Karpas-422 (cell line): Measurements from ENCODE around the gene MAN2C1. TPM values are rescaled to one million over a fixed set of nuclear protein-coding genes. Genes with fewer than 3 reads are reported as not detected.

Experiments
- DNase-seq: peaks from one replicate; pipeline ENCODE4 v3.0.0-alpha.2; 2015
- H2AFZ ChIP-seq: fragments of 200-600 bp; sonication (generic); 2 replicates; pipeline ENCODE4 v1.6.1; 2014; ENCODE audit warnings: antibody characterized with exemption, low read length, mixed read lengths
- H3K27ac ChIP-seq: fragments of 200-600 bp; sonication (generic); 2 replicates; pipeline ENCODE4 v1.5.1; 2014; ENCODE audit warnings: mild to moderate bottlenecking, low read length, moderate library complexity
- H3K27me3 ChIP-seq: fragments of 200-600 bp; sonication (generic); 2 replicates; pipeline ENCODE4 v1.6.1; 2014; ENCODE audit warnings: low read length, mixed read lengths
- H3K36me3 ChIP-seq: fragments of 200-600 bp; sonication (generic); 2 replicates; pipeline ENCODE4 v1.6.1; 2014; ENCODE audit warnings: low read length, mixed read lengths; ENCODE audit not compliant: insufficient read depth
- H3K4me1 ChIP-seq: fragments of 200-600 bp; sonication (generic); 2 replicates; pipeline ENCODE4 v1.6.1; 2014; ENCODE audit warnings: mild to moderate bottlenecking, low read length, mixed read lengths
- H3K4me2 ChIP-seq: fragments of 200-600 bp; sonication (generic); 2 replicates; pipeline ENCODE4 v1.6.1; 2014; ENCODE audit warnings: low read length, low read depth, mild to moderate bottlenecking; ENCODE audit not compliant: poor library complexity, severe bottlenecking
- H3K4me3 ChIP-seq: fragments of 200-600 bp; sonication (generic); 2 replicates; pipeline ENCODE4 v1.5.1; 2014; ENCODE audit warnings: mild to moderate bottlenecking, antibody characterized with exemption, low read length, mixed read lengths
- H3K79me2 ChIP-seq: fragments of 200-600 bp; sonication (generic); 2 replicates; pipeline ENCODE4 v1.6.1; 2014; ENCODE audit warnings: mild to moderate bottlenecking, low read length, mixed read lengths
- H3K9ac ChIP-seq: fragments of 200-600 bp; sonication (generic); 2 replicates; pipeline ENCODE4 v1.6.0; 2014; ENCODE audit warnings: low read length
- H3K9me2 ChIP-seq: fragments of 200-600 bp; sonication (generic), shearing (Covaris generic); replicated peaks from 2 replicates; pipeline ENCODE4 v1.6.0; 2014; ENCODE audit warnings: mild to moderate bottlenecking, low read length, moderate library complexity; ENCODE audit not compliant: insufficient read depth
- H3K9me3 ChIP-seq: fragments of 300-700, 200-600 bp; sonication (generic); 2 replicates; pipeline ENCODE4 v1.6.1; 2014; ENCODE audit warnings: low read length, mixed read lengths
- H4K20me1 ChIP-seq: fragments of 200-600 bp; sonication (generic); 2 replicates; pipeline ENCODE4 v1.6.1; 2014; ENCODE audit warnings: mild to moderate bottlenecking, antibody characterized with exemption, low read length, low read depth; ENCODE audit not compliant: insufficient read depth
- total RNA-seq: library from RNA; depleted of rRNA; stranded (reverse); fragments of >200 nt; shearing (Covaris generic); gene quantifications from 2 replicates; pipeline ENCODE4 v1.2.3, GENCODE V29; 2014; ENCODE audit warnings: low replicate concordance

The MAN2C1 gene
- total RNA-seq, 1 experiment from 2014 or later: 78.7 TPM

GRCh38 chr15:75380773-75381172, 12.4 kb upstream of the MAN2C1 start:
- H3K4me3 ChIP-seq: no peak overlapping the region
- no peak overlapping the region for H2AFZ ChIP-seq
- H3K9me2 ChIP-seq: no peaks in the 10 kb centered on the region
- H3K27me3 ChIP-seq: no peaks in the 10 kb centered on the region
- no peak for DNase-seq
- H3K4me1 ChIP-seq: no peaks in the 10 kb centered on the region
- H3K36me3 ChIP-seq: peaks cover 46% of the 10 kb centered on the region
- no peaks in the 10 kb centered on the region for H4K20me1 ChIP-seq
- no peak overlapping the region for H3K27ac ChIP-seq
- no peak overlapping the region for H3K4me2 ChIP-seq
- no peaks in the 10 kb centered on the region for H3K9me3 ChIP-seq
- peaks cover 17% of the 10 kb centered on the region for H3K79me2 ChIP-seq
- no peak overlapping the region for H3K9ac ChIP-seq

GRCh38 chr15:75371901-75372688, 3.7 kb upstream of the MAN2C1 start:
- no peak overlapping the region for H3K9ac ChIP-seq
- H3K9me2 ChIP-seq: no peaks in the 10 kb centered on the region
- no peaks in the 10 kb centered on the region for H3K9me3 ChIP-seq
- no peak for DNase-seq
- H3K27me3 ChIP-seq: no peaks in the 10 kb centered on the region
- H3K4me3 ChIP-seq: no peak overlapping the region
- H4K20me1 ChIP-seq: peaks cover 5% of the 10 kb centered on the region; the same call in 1 of the 2 replicates
- no peak overlapping the region for H3K27ac ChIP-seq
- H2AFZ ChIP-seq: no peak overlapping the region
- peaks cover 38% of the 10 kb centered on the region for H3K36me3 ChIP-seq
- H3K4me1 ChIP-seq: peaks cover 24% of the 10 kb centered on the region
- no peak overlapping the region for H3K4me2 ChIP-seq
- H3K79me2 ChIP-seq: peaks cover 52% of the 10 kb centered on the region

GRCh38 chr15:75371486-75371885, 3.1 kb upstream of the MAN2C1 start:
- Histone ChIP-seq H3K9me3 (no peaks in the 10 kb centered on the region), H3K9me2 (no peaks in the 10 kb centered on the region), H3K4me2 (no peak overlapping the region), H3K27ac (no peak overlapping the region), H4K20me1 (peaks cover 5% of the 10 kb centered on the region; the same call in 1 of the 2 replicates), H2AFZ (no peak overlapping the region), H3K4me3 (no peak overlapping the region), H3K36me3 (peaks cover 34% of the 10 kb centered on the region), H3K4me1 (peaks cover 26% of the 10 kb centered on the region), H3K27me3 (no peaks in the 10 kb centered on the region), H3K79me2 (peaks cover 50% of the 10 kb centered on the region), H3K9ac (no peak overlapping the region)
- no peak for DNase-seq

- no peak overlapping the region for H2AFZ ChIP-seq
- no peaks in the 10 kb centered on the region for H3K9me3 ChIP-seq
- peaks cover 5% of the 10 kb centered on the region; the same call in 1 of the 2 replicates for H4K20me1 ChIP-seq
- no peak for DNase-seq
- H3K9me2 ChIP-seq: no peaks in the 10 kb centered on the region
- H3K4me3 ChIP-seq: peak overlapping the region; percentile 88
- H3K79me2 ChIP-seq: peaks cover 46% of the 10 kb centered on the region
- H3K27ac ChIP-seq: no peak overlapping the region
- peaks cover 26% of the 10 kb centered on the region for H3K4me1 ChIP-seq
- peaks cover 24% of the 10 kb centered on the region; the same call in 1 of the 2 replicates for H3K36me3 ChIP-seq
- H3K9ac ChIP-seq: peak overlapping the region; percentile 90
- peak overlapping the region; percentile 91 for H3K4me2 ChIP-seq
- H3K27me3 ChIP-seq: no peaks in the 10 kb centered on the region
These were observed 1.6 kb upstream of the MAN2C1 start for GRCh38 chr15:75369897-75370581.

DNA sequence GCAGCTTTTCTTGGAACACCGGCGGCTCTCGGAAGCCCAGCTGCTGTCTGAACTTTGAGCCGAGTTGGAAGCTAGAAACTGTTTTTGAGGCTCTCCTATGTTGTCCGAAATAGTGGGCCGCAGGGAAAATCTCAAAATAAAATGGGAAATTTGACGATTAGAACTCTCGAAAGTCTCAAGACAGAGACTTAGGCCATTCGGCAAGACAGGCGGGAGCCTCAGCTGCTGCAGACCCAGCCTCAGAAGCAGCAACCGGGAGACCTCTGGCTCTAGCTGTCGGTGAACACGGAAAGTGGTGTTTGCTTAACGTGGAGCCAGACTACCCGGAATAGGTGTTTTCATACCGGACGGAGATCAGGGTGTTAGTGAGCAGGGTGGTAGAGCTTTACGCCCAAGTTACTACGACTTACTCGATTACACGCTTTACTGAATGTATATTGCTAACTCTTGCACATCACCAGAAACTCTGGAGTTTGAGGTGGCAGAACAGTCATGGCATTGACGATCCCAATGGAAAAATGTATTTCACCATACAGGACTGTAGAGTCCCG, 357 bp upstream of the MAN2C1 start:
- H3K4me3 ChIP-seq: peak overlapping the region; percentile 88
- H3K9me2 ChIP-seq: no peaks in the 10 kb centered on the region
- H3K36me3 ChIP-seq: peaks cover 11% of the 10 kb centered on the region; the same call in 1 of the 2 replicates
- H3K4me1 ChIP-seq: peaks cover 26% of the 10 kb centered on the region
- no peaks in the 10 kb centered on the region for H3K27me3 ChIP-seq
- H3K9ac ChIP-seq: peak overlapping the region; percentile 90
- peaks cover 5% of the 10 kb centered on the region; the same call in 1 of the 2 replicates for H4K20me1 ChIP-seq
- peak overlapping the region; percentile 91 for H3K4me2 ChIP-seq
- peaks cover 33% of the 10 kb centered on the region for H3K79me2 ChIP-seq
- H3K9me3 ChIP-seq: no peaks in the 10 kb centered on the region
- H3K27ac ChIP-seq: peak overlapping the region; percentile 83
- no peak for DNase-seq
- no peak overlapping the region; the same call in 1 of the 2 replicates for H2AFZ ChIP-seq

DNA sequence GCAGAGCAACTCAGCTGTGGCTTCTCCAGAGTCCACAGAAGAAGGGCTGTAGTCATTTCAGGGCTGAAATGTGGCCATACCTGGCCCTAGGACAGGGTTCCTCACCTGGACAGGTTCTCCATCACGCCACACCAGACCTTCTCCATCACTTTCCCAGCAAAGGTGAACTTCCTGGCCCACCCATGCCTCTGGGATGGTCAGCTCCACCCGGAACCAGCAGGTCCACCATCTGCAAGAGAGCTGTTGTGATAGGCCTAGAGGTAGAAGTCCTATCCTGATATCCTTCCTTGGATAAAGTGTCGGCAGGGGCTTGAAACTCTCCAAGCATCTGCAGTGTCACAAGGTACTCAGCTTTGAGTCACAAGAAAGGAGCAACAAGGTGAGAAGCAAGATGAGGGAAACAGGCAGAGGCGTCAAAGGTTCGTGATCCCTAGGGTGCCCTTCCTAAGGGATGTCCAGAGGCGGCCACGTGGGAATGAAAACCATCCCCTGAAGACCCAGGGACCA, 948 bp downstream of the MAN2C1 start:
- Histone ChIP-seq H3K27me3 (no peaks in the 10 kb centered on the region), H3K9me3 (no peaks in the 10 kb centered on the region), H3K9me2 (no peaks in the 10 kb centered on the region), H3K27ac (no peak overlapping the region), H3K4me2 (peak overlapping the region; percentile 91), H3K4me3 (peak overlapping the region; percentile 88), H2AFZ (no peak overlapping the region), H4K20me1 (peaks cover 5% of the 10 kb centered on the region; the same call in 1 of the 2 replicates), H3K36me3 (peaks cover 10% of the 10 kb centered on the region; the same call in 1 of the 2 replicates), H3K4me1 (peaks cover 26% of the 10 kb centered on the region), H3K79me2 (peaks cover 30% of the 10 kb centered on the region), H3K9ac (peak overlapping the region; percentile 90)
- no peak for DNase-seq

- H3K4me3 ChIP-seq: peak overlapping the region; percentile 88
- H3K36me3 ChIP-seq: peaks cover 10% of the 10 kb centered on the region; the same call in 1 of the 2 replicates
- peak overlapping the region; percentile 90 for H3K9ac ChIP-seq
- H3K4me2 ChIP-seq: peak overlapping the region; percentile 91
- H4K20me1 ChIP-seq: peaks cover 5% of the 10 kb centered on the region; the same call in 1 of the 2 replicates
- no peaks in the 10 kb centered on the region for H3K9me3 ChIP-seq
- no peaks in the 10 kb centered on the region for H3K9me2 ChIP-seq
- H3K4me1 ChIP-seq: peaks cover 26% of the 10 kb centered on the region
- no peak overlapping the region for H3K27ac ChIP-seq
- no peak overlapping the region for H2AFZ ChIP-seq
- H3K79me2 ChIP-seq: peaks cover 30% of the 10 kb centered on the region
- no peak for DNase-seq
- no peaks in the 10 kb centered on the region for H3K27me3 ChIP-seq
These were observed 1.4 kb downstream of the MAN2C1 start for GRCh38 chr15:75367006-75367405.

GRCh38 chr15:75366163-75366562, 2.2 kb downstream of the MAN2C1 start:
- H3K9me3 ChIP-seq: no peaks in the 10 kb centered on the region
- H3K4me3 ChIP-seq: no peak overlapping the region
- peaks cover 5% of the 10 kb centered on the region; the same call in 1 of the 2 replicates for H4K20me1 ChIP-seq
- H3K27me3 ChIP-seq: no peaks in the 10 kb centered on the region
- no peak overlapping the region for H3K27ac ChIP-seq
- H2AFZ ChIP-seq: no peak overlapping the region
- H3K9me2 ChIP-seq: no peaks in the 10 kb centered on the region
- H3K9ac ChIP-seq: no peak overlapping the region
- peaks cover 30% of the 10 kb centered on the region for H3K79me2 ChIP-seq
- no peak overlapping the region for H3K4me2 ChIP-seq
- DNase-seq: no peak
- peaks cover 26% of the 10 kb centered on the region for H3K4me1 ChIP-seq
- peaks cover 3% of the 10 kb centered on the region; the same call in 1 of the 2 replicates for H3K36me3 ChIP-seq
